ENCODE data around the gene DCAF7. TPM values are rescaled to one million over a fixed set of nuclear protein-coding genes. Genes with fewer than 3 reads are reported as not detected.

Gene DCAF7
- total RNA-seq, 1 experiment from 2014 or later: 58.9 TPM

DNA sequence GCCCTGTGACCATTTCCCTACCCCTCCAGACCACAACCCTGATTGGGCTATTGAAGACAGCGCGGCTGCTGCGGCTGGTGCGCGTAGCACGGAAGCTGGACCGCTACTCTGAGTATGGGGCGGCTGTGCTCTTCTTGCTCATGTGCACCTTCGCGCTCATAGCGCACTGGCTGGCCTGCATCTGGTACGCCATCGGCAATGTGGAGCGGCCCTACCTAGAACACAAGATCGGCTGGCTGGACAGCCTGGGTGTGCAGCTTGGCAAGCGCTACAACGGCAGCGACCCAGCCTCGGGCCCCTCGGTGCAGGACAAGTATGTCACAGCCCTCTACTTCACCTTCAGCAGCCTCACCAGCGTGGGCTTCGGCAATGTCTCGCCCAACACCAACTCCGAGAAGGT, 14.6 kb upstream of the DCAF7 start:
- Mint-ChIP-seq H3K27me3 (ENCODE audit: unreplicated experiment) (peaks cover 47% of the 10 kb centered on the region), H3K4me3 (ENCODE audit: low read depth, unreplicated experiment) (no peak overlapping the region), H3K9me3 (ENCODE audit: low read depth, unreplicated experiment) (no peaks in the 10 kb centered on the region), H3K27ac (ENCODE audit: unreplicated experiment) (no peak overlapping the region), H3K36me3 (ENCODE audit: insufficient read depth, unreplicated experiment) (no peaks in the 10 kb centered on the region), H3K4me1 (ENCODE audit: low read depth, unreplicated experiment) (no peaks in the 10 kb centered on the region)
- TF ChIP-seq CTCF (IDR thresholded peaks at IDR 0.05; ENCODE audit: unreplicated experiment): no peak
- intact Hi-C loops (cut with micrococcal nuclease; ENCODE audit: unreplicated experiment): no loop called here
- CTCF ChIA-PET: no interaction called here
- DNase-seq: no peak
- BruUV-seq (replicated peaks): no TSS peak

DNA sequence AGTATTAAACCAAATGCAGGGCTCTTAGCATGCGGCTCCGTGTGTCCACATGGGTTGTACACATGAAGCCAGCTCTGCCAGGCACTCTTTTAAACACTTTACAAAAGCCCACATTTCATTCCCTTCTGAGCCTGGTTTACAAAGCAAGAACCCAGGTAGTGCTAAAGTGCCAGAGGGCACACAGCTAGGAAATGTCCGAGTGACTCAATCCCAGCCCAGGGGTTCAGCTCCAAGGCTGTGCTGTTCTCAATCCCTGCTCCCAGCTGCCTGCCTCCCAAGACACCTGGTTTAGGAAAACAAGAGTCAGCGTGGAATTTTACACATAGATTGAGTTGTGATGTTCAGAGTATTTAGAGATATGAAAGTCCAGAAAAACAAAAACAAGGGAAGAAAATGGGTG, 13.3 kb upstream of the DCAF7 start:
- TF ChIP-seq CTCF (IDR thresholded peaks at IDR 0.05; ENCODE audit: unreplicated experiment): no peak
- H3K27ac Mint-ChIP-seq (ENCODE audit: unreplicated experiment): no peak overlapping the region
- no peaks in the 10 kb centered on the region for H3K9me3 Mint-ChIP-seq (ENCODE audit: low read depth, unreplicated experiment)
- no peaks in the 10 kb centered on the region for H3K4me1 Mint-ChIP-seq (ENCODE audit: low read depth, unreplicated experiment)
- intact Hi-C loops (cut with micrococcal nuclease; ENCODE audit: unreplicated experiment): no loop called here
- H3K36me3 Mint-ChIP-seq (ENCODE audit: insufficient read depth, unreplicated experiment): no peaks in the 10 kb centered on the region
- CTCF ChIA-PET: no interaction called here
- no TSS peak for BruUV-seq (replicated peaks)
- H3K4me3 Mint-ChIP-seq (ENCODE audit: low read depth, unreplicated experiment): no peak overlapping the region
- no peak for DNase-seq
- peaks cover 53% of the 10 kb centered on the region for H3K27me3 Mint-ChIP-seq (ENCODE audit: unreplicated experiment)

- no peak for TF ChIP-seq CTCF (IDR thresholded peaks at IDR 0.05; ENCODE audit: unreplicated experiment)
- Mint-ChIP-seq H3K4me1 (ENCODE audit: low read depth, unreplicated experiment) (peaks cover 8% of the 10 kb centered on the region), H3K27me3 (ENCODE audit: unreplicated experiment) (peaks cover 53% of the 10 kb centered on the region), H3K9me3 (ENCODE audit: low read depth, unreplicated experiment) (no peaks in the 10 kb centered on the region), H3K27ac (ENCODE audit: unreplicated experiment) (no peak overlapping the region), H3K36me3 (ENCODE audit: insufficient read depth, unreplicated experiment) (no peaks in the 10 kb centered on the region), H3K4me3 (ENCODE audit: low read depth, unreplicated experiment) (no peak overlapping the region)
- intact Hi-C loops (cut with micrococcal nuclease; ENCODE audit: unreplicated experiment): no loop called here
- DNase-seq: no peak
- no TSS peak for BruUV-seq (replicated peaks)
- CTCF ChIA-PET: no interaction called here
Measured at GRCh38 chr17:63537991-63538692, 12.1 kb upstream of the DCAF7 start.

GRCh38 chr17:63538693-63539595, 11.3 kb upstream of the DCAF7 start:
- no peak for TF ChIP-seq CTCF (IDR thresholded peaks at IDR 0.05; ENCODE audit: unreplicated experiment)
- Mint-ChIP-seq H3K4me1 (ENCODE audit: low read depth, unreplicated experiment) (peaks cover 8% of the 10 kb centered on the region), H3K27ac (ENCODE audit: unreplicated experiment) (no peak overlapping the region), H3K27me3 (ENCODE audit: unreplicated experiment) (peaks cover 53% of the 10 kb centered on the region), H3K9me3 (ENCODE audit: low read depth, unreplicated experiment) (no peaks in the 10 kb centered on the region), H3K36me3 (ENCODE audit: insufficient read depth, unreplicated experiment) (no peaks in the 10 kb centered on the region), H3K4me3 (ENCODE audit: low read depth, unreplicated experiment) (no peak overlapping the region)
- CTCF ChIA-PET: no interaction called here
- intact Hi-C loops (cut with micrococcal nuclease; ENCODE audit: unreplicated experiment): no loop called here
- no peak for DNase-seq
- no TSS peak for BruUV-seq (replicated peaks)
